ENCODE results near the gene IFNL4. TPM values are rescaled to one million over a fixed set of nuclear protein-coding genes. Genes with fewer than 3 reads are reported as not detected.
"Not testable (repeated sequence)": the region's sequence is repeated elsewhere in the genome, so short reads cannot be mapped to it uniquely, and the experiment has no call there.

Gene IFNL4
- total and polyA plus RNA-seq, 2 of the 4 experiments (the other 2 are of a cell fraction), result not detected

DNA sequence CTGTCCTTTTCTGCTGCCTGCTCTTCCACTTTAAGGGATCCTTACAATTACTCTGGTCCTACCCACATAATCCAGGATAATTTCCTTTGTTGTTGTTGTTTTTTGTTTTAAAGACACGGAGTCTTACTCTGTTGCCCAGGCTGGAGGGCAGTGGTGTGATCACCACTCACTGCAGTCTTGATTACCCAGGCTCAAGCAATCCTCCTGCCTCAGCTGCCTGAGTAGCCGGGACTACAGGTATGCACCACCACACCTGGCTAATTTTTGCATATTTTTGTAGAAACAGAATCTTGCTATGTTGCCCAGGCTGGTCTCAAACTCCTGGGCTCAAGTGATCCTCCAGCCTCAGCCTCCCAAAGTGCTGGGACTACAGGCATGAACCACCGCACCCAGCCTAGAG, 33.3 kb downstream of the IFNL4 start:
- WGBS, 2 experiments (ENCODE audit: extremely low coverage in 2 of 2, insufficient read length in 1 of 2), result no CpG with 5 or more reads among the region's 3 CpGs

More for the DNA sequence above, 33.3 kb downstream of the IFNL4 start:
- H4K20me1 ChIP-seq (ENCODE audit: insufficient read depth, low read length); H2BK120ac ChIP-seq (ENCODE audit: low read depth, low read length); H3K27ac ChIP-seq (ENCODE audit: insufficient read depth, low read length); H3K4me2 ChIP-seq (ENCODE audit: low read depth, low read length); dilution Hi-C loops (cut with HindIII; ENCODE audit: low sequenced_read_pairs, unreplicated experiment); H3K56ac ChIP-seq (ENCODE audit: extremely low read depth, insufficient read depth, low read length); H3K23ac ChIP-seq (ENCODE audit: low read depth, low read length); H3K9me1 ChIP-seq (ENCODE audit: insufficient read depth, low read length); H3K18ac ChIP-seq (ENCODE audit: low read depth, low read length); H3K4me3 ChIP-seq (ENCODE audit: insufficient read depth, low read depth, low read length); CTCF ChIA-PET; DNase-seq; H4K91ac ChIP-seq (ENCODE audit: insufficient read depth, low read depth, low read length); H3K4me1 ChIP-seq (ENCODE audit: control insufficient read depth, insufficient read depth, low read length); H3K79me1 ChIP-seq (ENCODE audit: low read depth in 1 of 2, low read length in 2 of 2); H3K4ac ChIP-seq (ENCODE audit: low read depth, low read length); POLR2A ChIA-PET (ENCODE audit: unreplicated experiment); H4K5ac ChIP-seq (ENCODE audit: low read depth, low read length); H3K9ac ChIP-seq (ENCODE audit: low read depth, low read length); H3K36me3 ChIP-seq (ENCODE audit: control insufficient read depth, insufficient read depth, low read length); H4K8ac ChIP-seq (ENCODE audit: low read depth in 2 of 2, low read length in 2 of 2); H2AFZ ChIP-seq (replicated peaks; ENCODE audit: low read length, poor library complexity); BruUV-seq (replicated peaks); ATAC-seq (ENCODE audit: low read depth); H2BK15ac ChIP-seq (ENCODE audit: low read depth, low read length); H2BK20ac ChIP-seq (ENCODE audit: low read depth, low read length); H2AK5ac ChIP-seq (ENCODE audit: low read depth, low read length); H2AK9ac ChIP-seq (replicated peaks; ENCODE audit: low read depth, low read length, poor library complexity); H3K9me3 ChIP-seq (ENCODE audit: control insufficient read depth, insufficient read depth, low read length); H3K14ac ChIP-seq (replicated peaks; ENCODE audit: low read depth, low read length); H2BK5ac ChIP-seq (ENCODE audit: low read depth, low read length, poor library complexity, severe bottlenecking): not testable (repeated sequence)
- H3K27me3 ChIP-seq (ENCODE audit: control insufficient read depth, insufficient read depth, low read length), result peaks cover 17% of the 10 kb centered on the region
- in situ Hi-C loops (cut with MboI; ENCODE audit: low sequenced_read_pairs), result loop anchor here (25.0 kb wide), 1 partner anchor 753 kb away; no protein-coding TSS in a partner anchor
- intact Hi-C loops (cut with micrococcal nuclease), result loop anchor here (10.0 kb wide), 1 partner anchor 69 kb away; no protein-coding TSS in a partner anchor

Measured in IMR-90 (cell line).